HCT116 (cell line): Measurements from ENCODE around the gene TBL2. TPM values are rescaled to one million over a fixed set of nuclear protein-coding genes. Genes with fewer than 3 reads are reported as not detected.

Source experiments
- ATAC-seq: fragments of 200-7000 bp; cut with Tn5 transposase; 2 replicates; pipeline ENCODE4 v1.9.1; 2020; ENCODE audit warnings: mild to moderate bottlenecking, moderate library complexity
- BruUV-seq: library from RNA; stranded (reverse); fragments of 400-500 nt; replicated peaks from 2 replicates; lab custom pipeline; 2021; lab: Mats Ljungman, UMichigan
- CTCF ChIA-PET: fragments of 300-600 bp; sonication (Branson Sonifier 250); formaldehyde crosslinking; loops from one replicate; lab custom pipeline; 2021; ENCODE audit warnings: antibody characterized with exemption; lab: Charles Lee
- POLR2A ChIA-PET: fragments of 300-600, 350-600 bp; sonication (Branson Sonifier 250); formaldehyde crosslinking; loops from one replicate; lab custom pipeline; 2021; ENCODE audit warnings: antibody characterized with exemption; lab: Charles Lee
- RAD21 ChIA-PET, 2 experiments: fragments of 300-600 bp; sonication (Branson Sonifier 250); formaldehyde crosslinking; loops; one replicate each; lab custom pipeline; 2023; ENCODE audit warnings: low total read pairs in 2 of 2; ENCODE audit not compliant: uncharacterized antibody in 2 of 2, unreplicated experiment in 2 of 2, low non-redundant PET in 1 of 2; lab: Charles Lee
- DNase-seq: peaks from one replicate; pipeline ENCODE4 v3.0.0-alpha.2; 2010; ENCODE audit warnings: low read depth, low spot score
- H2AFZ ChIP-seq: fragments of 200-600 bp; shearing (Covaris generic), sonication (generic); 2 replicates; pipeline ENCODE4 v1.6.1; 2017; ENCODE audit warnings: low read depth, mixed run types, mixed read lengths, antibody characterized with exemption, low read length; ENCODE audit not compliant: poor library complexity, severe bottlenecking
- H3K27ac ChIP-seq: 2 replicates; pipeline ENCODE4 v1.5.1; 2012; ENCODE audit warnings: low read depth, low read length
- H3K27me3 ChIP-seq: fragments of 200-600 bp; sonication (generic); 2 replicates; pipeline ENCODE4 v1.6.1; 2016; ENCODE audit warnings: mixed run types, low read length, mixed read lengths; ENCODE audit not compliant: insufficient read depth
- H3K36me3 ChIP-seq, 2 experiments: fragments of 200-500 bp in 1 of 2; fragments of 200-600 bp in 1 of 2; sonication (Bioruptor generic) in 1 of 2; sonication (generic) in 1 of 2; 2 replicates each; pipeline versions ENCODE4 v1.5.1 to v1.6.1; 2014 to 2016; ENCODE audit warnings: low read length in 2 of 2, inconsistent platforms in 1 of 2, mixed read lengths in 1 of 2, mixed run types in 1 of 2; ENCODE audit not compliant: insufficient read depth in 2 of 2, control insufficient read depth in 1 of 2
- H3K4me1 ChIP-seq, 2 experiments: fragments of 200-600 bp in 1 of 2; sonication (generic) in 1 of 2; 2 replicates each; pipeline versions ENCODE4 v1.5.1 to v1.6.1; 2012 to 2017; ENCODE audit warnings: low read length in 2 of 2, inconsistent platforms in 1 of 2, mild to moderate bottlenecking in 1 of 2, mixed read lengths in 1 of 2, mixed run types in 1 of 2, moderate library complexity in 1 of 2; ENCODE audit not compliant: insufficient read depth in 2 of 2, control insufficient read depth in 1 of 2
- H3K4me2 ChIP-seq: fragments of 200-600 bp; sonication (generic); 2 replicates; pipeline ENCODE4 v1.6.1; 2017; ENCODE audit warnings: mixed run types, low read length, mixed read lengths
- H3K4me3 ChIP-seq, 2 experiments: fragments of 200-600 bp in 1 of 2; sonication (generic) in 1 of 2; replicated peaks in 1 of 2; 2 replicates each; pipeline ENCODE4 v1.5.1; 2011 to 2016; ENCODE audit warnings: low read length in 2 of 2, control low read depth in 1 of 2, low read depth in 1 of 2, mild to moderate bottlenecking in 1 of 2, mixed read lengths in 1 of 2, mixed run types in 1 of 2
- H3K79me2 ChIP-seq: fragments of 200-600 bp; sonication (generic); 2 replicates; pipeline ENCODE4 v1.6.1; 2017; ENCODE audit warnings: mild to moderate bottlenecking, mixed run types, low read length, moderate library complexity, mixed read lengths; ENCODE audit not compliant: insufficient read depth
- H3K9ac ChIP-seq: fragments of 200-600 bp; sonication (generic); 2 replicates; pipeline ENCODE4 v1.6.1; 2016; ENCODE audit warnings: low read length, mixed read lengths
- H3K9me2 ChIP-seq: fragments of 200-600 bp; sonication (generic), shearing (Covaris generic); 2 replicates; pipeline ENCODE4 v1.6.1; 2017; ENCODE audit warnings: mixed run types, mild to moderate bottlenecking, moderate library complexity; ENCODE audit not compliant: insufficient read depth
- H3K9me3 ChIP-seq, 2 experiments: fragments of 200-500 bp in 1 of 2; fragments of 200-600 bp in 1 of 2; sonication (Bioruptor generic) in 1 of 2; sonication (generic) in 1 of 2; 2 replicates each; pipeline ENCODE4 v1.6.1; 2014 to 2017; ENCODE audit warnings: low read length in 2 of 2, mixed read lengths in 2 of 2, inconsistent platforms in 1 of 2, low read depth in 1 of 2, mild to moderate bottlenecking in 1 of 2, mixed run types in 1 of 2, moderate library complexity in 1 of 2; ENCODE audit not compliant: control insufficient read depth in 1 of 2, insufficient read depth in 1 of 2
- H4K20me1 ChIP-seq: fragments of 200-600 bp; sonication (generic), shearing (Covaris generic); 2 replicates; pipeline ENCODE4 v1.6.1; 2017; ENCODE audit warnings: mixed run types, mild to moderate bottlenecking, moderate library complexity; ENCODE audit not compliant: insufficient read depth
- CBX3 ChIP-seq: IDR thresholded peaks from 2 replicates; pipeline ENCODE4 v1.6.1; 2012; ENCODE audit warnings: low read depth
- CEBPB ChIP-seq: IDR thresholded peaks from 2 replicates; pipeline ENCODE4 v1.6.1; 2012; ENCODE audit warnings: low read depth
- EGR1 ChIP-seq: IDR thresholded peaks from 2 replicates; pipeline ENCODE4 v1.6.1; 2012; ENCODE audit warnings: low read depth
- ELF1 ChIP-seq: IDR thresholded peaks from 2 replicates; pipeline ENCODE4 v1.6.1; 2012; ENCODE audit warnings: low read depth, borderline replicate concordance
- EZH2phosphoT487 ChIP-seq: fragments of 200-600 bp; IDR thresholded peaks from 2 replicates; pipeline ENCODE4 v1.6.1; 2018; ENCODE audit warnings: antibody characterized with exemption, borderline replicate concordance
- FOSL1 ChIP-seq: IDR thresholded peaks from 2 replicates; pipeline ENCODE4 v1.6.1; 2012; ENCODE audit warnings: low read depth
- JUND ChIP-seq: IDR thresholded peaks from 2 replicates; pipeline ENCODE4 v1.6.1; 2012
- POLR2A ChIP-seq: IDR thresholded peaks from 2 replicates; pipeline ENCODE4 v1.7.0; 2011; ENCODE audit warnings: borderline replicate concordance; ENCODE audit not compliant: insufficient read depth, insufficient read length; ENCODE audit errors: extremely low read depth
- POLR2AphosphoS5 ChIP-seq: IDR thresholded peaks from 2 replicates; pipeline ENCODE4 v1.6.1; 2011; ENCODE audit warnings: mild to moderate bottlenecking, low read depth, low read length, moderate library complexity
- SIN3A ChIP-seq: IDR thresholded peaks from 2 replicates; pipeline ENCODE4 v1.6.1; 2012; ENCODE audit warnings: low read depth
- SP1 ChIP-seq: IDR thresholded peaks from 2 replicates; pipeline ENCODE4 v1.6.1; 2012; ENCODE audit warnings: low read depth
- SRF ChIP-seq: IDR thresholded peaks from 2 replicates; pipeline ENCODE4 v1.6.1; 2012; ENCODE audit warnings: low read depth
- TCF7L2 ChIP-seq: IDR thresholded peaks from 2 replicates; pipeline ENCODE4 v1.7.0; 2011; ENCODE audit warnings: borderline replicate concordance, inconsistent platforms; ENCODE audit not compliant: insufficient read depth, insufficient read length; ENCODE audit errors: extremely low read depth
- YY1 ChIP-seq: IDR thresholded peaks from 2 replicates; pipeline ENCODE4 v1.6.1; 2011; ENCODE audit warnings: low read length, low read depth, moderate library complexity, mild to moderate bottlenecking; ENCODE audit not compliant: insufficient replicate concordance; ENCODE audit errors: extremely low read depth
- ZFX ChIP-seq: fragments of 450-650 bp; IDR thresholded peaks from 2 replicates; pipeline ENCODE4 v1.6.1; 2017
- ZNF274 ChIP-seq: fragments of 200-500 bp; sonication (Bioruptor generic); IDR thresholded peaks from 2 replicates; pipeline ENCODE4 v1.6.1; 2014; ENCODE audit warnings: mild to moderate bottlenecking, low read depth, low read length, inconsistent platforms
- intact Hi-C: fragments of 100-400 bp; cut with micrococcal nuclease; formaldehyde crosslinking; loops from 2 replicates; pipeline ENCODE4 v1.10.0; 2022
- total RNA-seq: library from RNA; stranded (reverse); gene quantifications from one replicate; pipeline ENCODE4 v1.2.1, GENCODE V29; 2021; ENCODE audit not compliant: unreplicated experiment
- TF ChIP-seq, protein P1 (sequence below): IDR thresholded peaks from 2 replicates; pipeline ENCODE4 v1.6.1; 2012
- TF ChIP-seq, protein P2 (sequence below): IDR thresholded peaks from 2 replicates; pipeline ENCODE4 v1.6.1; 2012
- TF ChIP-seq, protein P3 (sequence below), 3 experiments: fragments of 200-600 bp in 1 of 3; sonication (generic) in 1 of 3; IDR thresholded peaks in 2 of 3; conservative IDR thresholded peaks in 1 of 3; 2 replicates each; pipeline ENCODE4 v1.5.1; 2012 to 2017; ENCODE audit warnings: low read depth in 2 of 3, low read length in 2 of 3, antibody characterized with exemption in 1 of 3, borderline replicate concordance in 1 of 3, control low read depth in 1 of 3, mild to moderate bottlenecking in 1 of 3, mixed read lengths in 1 of 3, mixed run types in 1 of 3, moderate library complexity in 1 of 3; ENCODE audit not compliant: insufficient read depth in 1 of 3

TBL2 gene
- total RNA-seq, 1 experiment from 2014 or later, result 55.0 TPM

GRCh38 chr7:73625276-73625675 is 46.9 kb upstream of the TBL2 start:
- H3K9me2 ChIP-seq, result no peaks in the 10 kb centered on the region
- no peaks in the 10 kb centered on the region for H3K36me3 ChIP-seq
- ChIA-PET CTCF (no interaction called here), RAD21 (no interaction called here), POLR2A (interaction anchor here (0.9 to 1.5 kb wide), 3 partner anchors 33 to 41 kb away, joined by 3 to 4 read pairs (median 4); no protein-coding TSS in a partner anchor)
- BruUV-seq, result no TSS peak
- DNase-seq (no peak), ATAC-seq (no peak)
- H4K20me1 ChIP-seq, result no peaks in the 10 kb centered on the region
- H3K4me3 ChIP-seq, result no peak overlapping the region
- H3K4me2 ChIP-seq, result no peak overlapping the region
- TF ChIP-seq FOSL1, result no peak
- no peak for TF ChIP-seq JUND
- TF ChIP-seq YY1, result no peak
- TF ChIP-seq ZFX, result no peak
- TF ChIP-seq EGR1, result no peak
- no peak for TF ChIP-seq SIN3A
- TF ChIP-seq, protein P1, sequence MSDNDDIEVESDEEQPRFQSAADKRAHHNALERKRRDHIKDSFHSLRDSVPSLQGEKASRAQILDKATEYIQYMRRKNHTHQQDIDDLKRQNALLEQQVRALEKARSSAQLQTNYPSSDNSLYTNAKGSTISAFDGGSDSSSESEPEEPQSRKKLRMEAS, result no peak
- no peak for TF ChIP-seq POLR2A
- no peak for TF ChIP-seq CEBPB
- no peak for TF ChIP-seq EZH2phosphoT487
- no peak for TF ChIP-seq CBX3
- TF ChIP-seq ZNF274, result no peak
- no peak for TF ChIP-seq TCF7L2
- no peak for TF ChIP-seq POLR2AphosphoS5
- TF ChIP-seq, protein P2, sequence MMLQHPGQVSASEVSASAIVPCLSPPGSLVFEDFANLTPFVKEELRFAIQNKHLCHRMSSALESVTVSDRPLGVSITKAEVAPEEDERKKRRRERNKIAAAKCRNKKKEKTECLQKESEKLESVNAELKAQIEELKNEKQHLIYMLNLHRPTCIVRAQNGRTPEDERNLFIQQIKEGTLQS, result no peak
- no peak for TF ChIP-seq SP1
- no peak for TF ChIP-seq SRF
- TF ChIP-seq ELF1, result no peak
- TF ChIP-seq, protein P3, sequence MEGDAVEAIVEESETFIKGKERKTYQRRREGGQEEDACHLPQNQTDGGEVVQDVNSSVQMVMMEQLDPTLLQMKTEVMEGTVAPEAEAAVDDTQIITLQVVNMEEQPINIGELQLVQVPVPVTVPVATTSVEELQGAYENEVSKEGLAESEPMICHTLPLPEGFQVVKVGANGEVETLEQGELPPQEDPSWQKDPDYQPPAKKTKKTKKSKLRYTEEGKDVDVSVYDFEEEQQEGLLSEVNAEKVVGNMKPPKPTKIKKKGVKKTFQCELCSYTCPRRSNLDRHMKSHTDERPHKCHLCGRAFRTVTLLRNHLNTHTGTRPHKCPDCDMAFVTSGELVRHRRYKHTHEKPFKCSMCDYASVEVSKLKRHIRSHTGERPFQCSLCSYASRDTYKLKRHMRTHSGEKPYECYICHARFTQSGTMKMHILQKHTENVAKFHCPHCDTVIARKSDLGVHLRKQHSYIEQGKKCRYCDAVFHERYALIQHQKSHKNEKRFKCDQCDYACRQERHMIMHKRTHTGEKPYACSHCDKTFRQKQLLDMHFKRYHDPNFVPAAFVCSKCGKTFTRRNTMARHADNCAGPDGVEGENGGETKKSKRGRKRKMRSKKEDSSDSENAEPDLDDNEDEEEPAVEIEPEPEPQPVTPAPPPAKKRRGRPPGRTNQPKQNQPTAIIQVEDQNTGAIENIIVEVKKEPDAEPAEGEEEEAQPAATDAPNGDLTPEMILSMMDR (IDR thresholded peaks at IDR 0.05 in 2 of 3, conservative IDR thresholded peaks at IDR 0.05 in 1 of 3; ENCODE audit: borderline replicate concordance in 1 of 3, insufficient read depth in 1 of 3, low read depth in 2 of 3, low read length in 2 of 3), result no peak
- no peak overlapping the region for H3K9ac ChIP-seq
- no peak overlapping the region; the same call in 1 of the 2 replicates for H3K27ac ChIP-seq
- H3K4me1 ChIP-seq, result peaks cover 28 to 57% of the 10 kb centered on the region in 2 experiments
- H3K79me2 ChIP-seq, result peaks cover 16% of the 10 kb centered on the region; the same call in 1 of the 2 replicates
- no peak overlapping the region for H2AFZ ChIP-seq
- no peaks in the 10 kb centered on the region for H3K27me3 ChIP-seq
- intact Hi-C loops, result loop anchor here (2.0 to 10.0 kb wide), 2 partner anchors 44 to 230 kb away; no protein-coding TSS in a partner anchor
- H3K9me3 ChIP-seq, result no peaks in the 10 kb centered on the region
